Left renal cortex interstitium (tissue), 4 donors: ENCODE results near the gene PAK1. TPM values are rescaled to one million over a fixed set of nuclear protein-coding genes. Genes with fewer than 3 reads are reported as not detected.
"Not testable (repeated sequence)": the region's sequence is repeated elsewhere in the genome, so short reads cannot be mapped to it uniquely, and the experiment has no call there.

Source experiments
- DNase-seq, 4 donors: peaks; one replicate each; pipeline ENCODE4 v3.0.0-alpha.2; 2013; ENCODE audit warnings: low read depth in 4 of 4, low spot score in 2 of 4, missing footprints in 1 of 4
- polyA plus RNA-seq, 4 donors: library from polyadenylated mRNA; unstranded; fragments of 120-200 nt; gene quantifications; one replicate each; pipeline ENCODE4 v1.2.1, GENCODE V29; 2013; ENCODE audit not compliant: insufficient read length in 4 of 4

Gene PAK1
- polyA plus RNA-seq, 4 donors, result 72.8 to 99.2 (median 85.9) TPM

DNA sequence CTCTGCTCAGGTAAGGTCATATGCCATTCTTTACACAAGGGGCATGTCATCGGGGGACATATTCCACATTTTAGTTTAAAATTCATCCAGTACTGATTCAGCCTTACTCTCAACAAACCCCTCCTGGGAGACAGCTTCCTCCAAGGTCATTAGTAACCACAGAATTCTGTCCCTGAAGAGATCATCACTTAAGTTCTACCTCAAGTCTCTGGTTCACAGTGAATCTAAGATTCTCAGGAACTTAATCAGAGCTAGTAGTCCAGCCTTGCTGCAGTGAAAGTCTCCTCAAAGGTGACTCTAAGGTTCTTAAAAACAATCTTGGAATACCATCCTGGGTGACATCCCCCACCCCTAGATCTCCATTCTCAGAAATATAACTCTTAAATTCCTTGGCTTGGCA lies 153.5 kb downstream of the PAK1 start:
- no peak for DNase-seq

DNA sequence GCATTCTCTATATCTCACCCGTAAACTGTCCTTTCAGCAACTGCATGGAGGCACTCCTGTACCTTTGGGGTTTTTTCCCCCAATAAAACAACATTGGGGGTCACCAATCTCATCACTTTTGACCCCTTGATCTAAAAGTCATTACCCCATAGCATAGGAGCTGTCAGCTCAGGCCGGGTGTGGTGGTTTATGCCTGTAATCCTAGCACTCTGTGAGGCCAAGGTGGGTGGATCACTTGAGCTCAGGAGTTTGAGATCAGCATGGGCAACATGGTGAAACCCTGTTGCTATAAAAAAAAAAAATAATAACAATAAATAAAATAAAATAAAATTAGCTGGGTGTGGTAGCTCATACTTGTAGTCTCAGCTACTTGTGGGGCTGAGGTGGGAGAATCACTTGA lies 155.3 kb downstream of the PAK1 start:
- DNase-seq, result no peak

DNA sequence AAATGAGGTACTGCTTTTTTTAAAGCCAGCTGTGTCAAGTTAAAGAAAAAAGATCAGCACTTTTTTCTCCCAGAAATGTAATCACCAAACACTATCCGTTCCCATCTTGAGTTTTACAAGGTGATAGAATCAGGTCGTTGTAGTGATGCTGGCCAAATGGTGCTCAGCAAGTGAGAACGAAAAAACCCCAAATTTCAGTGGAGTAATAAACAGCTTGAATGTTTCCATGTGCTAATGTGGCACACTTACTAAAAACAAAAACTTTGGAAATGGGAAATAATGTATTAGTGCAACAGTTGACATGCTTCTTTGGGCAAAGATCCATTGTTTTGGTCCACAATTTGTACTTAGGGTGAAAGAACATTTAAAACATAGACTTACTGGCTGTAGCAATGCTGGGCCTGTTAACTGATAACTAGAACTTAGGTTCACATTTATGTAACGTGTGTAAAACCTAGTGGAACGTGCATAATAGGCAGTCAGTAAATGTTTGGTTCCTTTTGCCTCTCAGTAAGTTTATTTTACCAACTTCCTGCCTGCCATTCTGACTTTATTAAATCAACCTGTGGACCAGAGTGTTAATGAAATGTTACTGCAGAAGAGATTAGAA lies 157.1 kb downstream of the PAK1 start:
- DNase-seq, result no peak

DNA sequence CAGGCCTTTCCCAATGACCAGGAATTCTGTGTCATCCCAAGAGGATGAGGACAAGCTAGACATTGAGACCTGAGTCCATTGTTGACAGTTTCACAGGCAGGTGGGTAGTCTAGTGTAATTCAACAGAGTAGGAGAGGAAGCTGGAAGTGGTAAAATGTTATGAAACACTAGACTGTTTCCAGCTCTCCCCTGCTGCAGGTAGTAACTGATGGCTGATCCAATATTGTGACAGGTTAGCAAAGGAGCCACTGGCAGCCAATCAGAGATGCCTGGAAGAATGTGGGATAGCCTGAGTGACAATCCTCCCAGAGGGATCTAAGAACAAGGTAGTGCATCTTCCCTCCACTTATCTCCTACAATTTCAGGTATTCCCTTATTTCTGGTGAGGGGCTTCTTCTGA lies 161.8 kb downstream of the PAK1 start:
- no peak for DNase-seq

DNA sequence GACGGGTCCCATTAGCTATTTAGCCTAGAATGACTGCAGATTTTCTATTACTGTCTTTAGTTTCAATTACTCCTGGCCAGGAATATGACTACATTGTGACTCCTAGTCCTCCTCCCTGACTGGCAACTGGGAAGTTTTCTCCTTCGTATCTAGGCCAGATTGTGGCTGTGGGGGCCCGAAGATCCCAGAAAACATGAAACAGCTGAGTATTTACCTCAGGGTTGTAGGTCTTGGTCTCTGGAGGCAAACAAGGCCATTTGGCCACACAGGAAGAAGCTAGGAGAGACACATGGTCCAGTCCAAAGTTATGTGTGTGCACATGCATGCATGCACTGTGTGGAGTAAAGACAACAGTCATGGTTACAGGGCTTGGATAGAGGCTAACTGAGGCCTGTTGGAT lies 162.2 kb downstream of the PAK1 start:
- DNase-seq, result no peak

DNA sequence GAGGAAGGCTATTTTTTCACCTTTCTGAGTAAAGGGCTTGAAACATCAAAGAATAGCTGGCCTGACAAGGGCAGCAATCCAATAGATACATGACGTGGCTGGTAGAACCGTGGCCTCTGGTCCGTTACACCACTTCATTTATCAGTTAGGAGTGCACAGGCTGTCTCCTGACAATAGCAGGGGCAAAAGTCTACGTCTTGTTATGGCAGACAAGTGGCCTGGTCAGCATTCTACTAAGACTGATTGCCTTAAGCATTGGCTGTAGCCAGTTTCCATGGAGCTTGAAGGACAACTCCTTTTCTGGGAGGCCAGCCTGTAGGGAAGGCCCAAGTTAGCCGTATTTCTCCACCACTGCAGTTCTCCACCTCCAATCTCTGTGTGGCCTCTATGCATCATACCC lies 163.2 kb downstream of the PAK1 start:
- DNase-seq, result no peak

DNA sequence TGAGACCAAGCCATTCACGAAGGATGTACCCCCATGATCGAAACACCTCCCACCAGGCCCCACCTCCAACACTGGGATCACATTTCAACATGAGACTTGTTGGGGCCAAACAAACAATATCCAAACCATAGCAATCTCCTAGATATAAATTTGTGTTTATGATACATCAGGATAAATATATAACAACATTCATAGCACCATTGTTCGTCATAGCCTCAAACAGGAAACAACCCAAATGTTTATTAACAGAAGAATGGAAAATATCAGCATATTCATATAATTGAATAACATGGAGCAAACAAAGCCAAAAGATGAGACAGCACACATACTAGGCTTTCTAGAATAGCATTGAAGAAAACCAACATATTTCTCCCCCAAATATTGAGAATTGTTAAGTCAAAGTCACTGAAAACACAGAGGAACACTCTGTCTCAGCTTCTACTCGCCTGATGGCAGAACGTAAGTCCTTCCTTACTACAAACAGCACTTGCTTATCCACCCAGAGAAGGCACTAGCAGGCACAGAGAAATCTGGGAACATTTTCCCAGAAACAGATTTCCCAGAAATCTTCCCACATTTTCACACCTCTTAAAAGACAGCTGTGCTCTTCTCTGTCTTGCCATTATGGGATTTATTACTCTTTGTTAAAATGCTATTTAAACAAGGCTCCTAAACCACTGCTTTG lies 164.4 kb downstream of the PAK1 start:
- no peak for DNase-seq

DNA sequence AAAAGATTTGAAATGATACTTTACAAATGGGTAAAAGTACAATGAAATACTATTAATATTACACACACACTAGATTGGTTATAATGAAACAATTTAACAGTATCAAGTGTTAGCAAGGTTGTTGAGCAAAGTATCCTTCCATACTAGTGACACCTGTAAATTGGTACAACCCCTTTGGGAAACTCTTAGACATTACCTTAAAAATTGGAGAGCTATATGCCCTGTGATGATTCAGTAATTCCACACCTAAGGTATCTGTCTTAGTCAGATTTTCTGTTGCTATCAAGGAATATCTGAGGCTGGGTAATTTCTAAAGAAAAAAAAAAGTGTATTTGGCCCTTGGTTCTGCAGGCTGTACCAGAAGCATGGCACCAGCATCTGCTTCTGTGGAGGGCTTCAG lies 165.1 kb downstream of the PAK1 start:
- DNase-seq, result no peak

DNA sequence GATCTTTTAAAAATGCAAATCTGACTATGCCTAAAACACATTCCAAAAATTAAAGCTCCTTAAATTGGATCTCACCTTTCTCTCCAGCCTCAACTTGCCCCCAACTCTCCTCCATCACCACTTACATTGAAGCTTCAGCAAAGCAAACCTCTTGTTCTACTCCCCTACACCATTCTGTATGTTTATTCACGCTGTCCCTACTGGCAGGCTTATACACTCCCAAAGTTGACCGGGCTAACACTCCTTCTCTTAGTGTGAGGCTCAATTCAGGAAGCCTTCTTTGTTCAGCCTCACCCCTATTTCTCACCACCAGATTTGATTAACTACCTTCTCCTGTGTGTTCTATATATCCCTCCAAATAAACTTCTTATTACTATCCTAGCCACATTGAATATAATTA lies 170.6 kb downstream of the PAK1 start:
- DNase-seq, result no peak

DNA sequence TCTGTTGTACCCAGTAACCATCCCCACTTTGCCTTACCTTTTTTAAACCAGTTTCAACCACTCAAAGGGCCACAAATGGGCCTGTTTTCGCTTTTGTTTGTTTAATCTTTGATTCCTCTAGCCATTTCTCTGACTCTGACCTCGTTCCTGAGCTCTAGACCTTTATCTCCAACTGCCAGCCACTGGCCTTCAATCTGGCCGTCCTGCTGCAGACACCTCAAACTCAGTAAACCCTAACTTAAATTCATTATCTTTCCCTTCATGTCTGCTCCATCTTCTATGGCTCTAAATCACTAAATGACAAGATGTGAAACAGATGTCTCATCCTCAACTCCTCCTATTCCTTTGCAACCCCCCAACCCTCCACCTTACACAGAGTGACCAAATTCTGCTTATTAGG lies 171.1 kb downstream of the PAK1 start:
- DNase-seq, result no peak

DNA sequence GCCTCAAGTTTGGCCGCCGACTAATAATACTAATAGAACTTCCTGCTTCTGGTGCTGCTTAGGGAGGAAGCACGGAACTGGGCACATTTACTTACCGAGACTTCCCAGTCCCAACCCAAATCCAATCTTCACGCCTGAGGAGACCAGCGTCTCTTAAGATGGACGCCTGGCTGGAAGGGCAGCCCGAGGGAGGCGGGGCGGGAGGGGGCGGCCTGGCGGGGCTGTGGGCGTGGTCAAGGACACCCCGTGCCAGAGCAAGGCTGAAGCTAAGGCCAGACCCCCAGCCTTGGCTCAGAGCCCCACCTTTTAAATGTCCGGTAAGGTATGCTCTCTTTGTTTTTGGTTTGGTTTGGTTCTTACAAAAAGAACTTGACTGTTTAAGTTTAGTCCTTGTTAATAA lies 172.4 kb downstream of the PAK1 start, which contains the start of gene GDPD4:
TSS of gene GDPD4 (minus strand) at position 177 of the 400 bp plus-strand sequence. CDS start 16,549 bp downstream, outside the sequence.
- no peak for DNase-seq

DNA sequence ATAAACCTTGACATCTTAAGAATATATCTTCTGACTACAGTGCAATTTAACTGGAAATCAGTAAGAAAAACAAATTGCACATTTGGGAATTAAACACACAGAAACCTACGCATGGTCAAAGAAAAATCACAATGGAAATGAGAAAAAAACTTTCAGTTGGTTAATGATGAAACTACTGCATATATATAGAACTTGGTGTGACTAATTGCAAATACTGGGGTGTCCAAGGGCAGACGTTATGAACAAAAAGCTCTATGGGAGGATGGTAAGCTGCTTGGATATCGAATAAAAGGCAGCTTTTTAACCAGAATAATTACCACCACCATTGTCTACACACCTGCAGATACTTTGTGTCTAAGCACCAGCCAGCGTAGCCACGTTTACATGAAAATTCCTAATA lies 173.2 kb downstream of the PAK1 start:
- DNase-seq, result no peak

DNA sequence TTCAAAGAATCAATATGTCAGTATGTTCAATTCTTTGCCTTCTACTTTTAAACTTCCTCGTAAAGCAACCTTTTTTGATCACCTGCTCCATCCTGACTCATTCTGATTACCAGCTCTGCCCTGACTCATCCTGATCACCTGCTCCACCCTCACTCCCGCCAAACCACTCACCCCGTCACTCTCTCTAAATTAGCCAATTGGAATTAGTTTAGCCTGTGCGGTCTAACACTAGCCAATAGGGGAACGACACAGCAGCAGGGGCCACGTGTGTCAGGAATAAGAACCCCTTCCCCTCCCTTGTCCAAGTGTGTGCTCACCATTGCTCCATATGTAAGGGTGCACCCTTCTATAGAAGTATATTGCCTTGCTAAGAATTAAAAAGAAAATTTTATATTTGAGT lies 173.9 kb downstream of the PAK1 start:
- not testable (repeated sequence) for DNase-seq

DNA sequence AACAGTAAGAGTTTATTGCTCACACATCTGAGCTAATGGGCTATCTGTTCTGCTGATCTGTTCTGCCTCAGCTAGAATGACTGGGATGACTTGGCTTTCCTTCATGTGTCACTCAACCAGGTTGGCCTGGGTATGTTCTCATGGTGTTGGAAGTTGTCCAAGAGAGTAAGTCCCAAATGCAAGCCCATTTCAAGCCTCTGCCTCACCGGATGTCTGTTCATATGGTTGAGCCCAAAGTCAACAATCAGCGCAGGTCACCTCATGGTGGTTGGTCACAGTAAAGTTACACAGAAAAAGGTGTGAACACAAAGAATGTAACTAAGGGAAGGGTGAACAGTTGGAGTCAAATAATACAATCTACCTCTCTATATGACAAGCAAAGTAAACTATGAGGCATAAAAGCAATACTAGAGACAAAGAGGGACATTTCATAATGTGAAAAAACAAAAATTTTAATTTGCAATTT lies 174.3 kb downstream of the PAK1 start:
- DNase-seq, result no peak

DNA sequence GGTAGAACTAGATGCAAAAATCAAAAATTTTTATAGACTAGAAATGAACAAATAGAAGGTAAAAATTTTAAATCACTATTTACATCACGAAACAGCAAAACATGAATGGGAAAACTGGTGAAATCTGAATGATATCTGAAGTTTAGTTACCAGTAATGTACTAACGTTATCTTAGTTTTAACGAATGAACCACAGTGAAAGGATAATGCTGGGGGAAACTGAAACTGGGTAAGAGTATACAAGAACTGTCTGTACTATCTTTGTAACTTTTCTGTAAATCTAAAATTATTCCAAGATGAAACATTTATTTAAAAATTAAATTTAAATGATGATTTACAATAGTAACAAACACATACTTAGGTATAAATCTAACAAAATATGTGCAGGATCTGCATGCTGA lies 179.9 kb downstream of the PAK1 start:
- no peak for DNase-seq

DNA sequence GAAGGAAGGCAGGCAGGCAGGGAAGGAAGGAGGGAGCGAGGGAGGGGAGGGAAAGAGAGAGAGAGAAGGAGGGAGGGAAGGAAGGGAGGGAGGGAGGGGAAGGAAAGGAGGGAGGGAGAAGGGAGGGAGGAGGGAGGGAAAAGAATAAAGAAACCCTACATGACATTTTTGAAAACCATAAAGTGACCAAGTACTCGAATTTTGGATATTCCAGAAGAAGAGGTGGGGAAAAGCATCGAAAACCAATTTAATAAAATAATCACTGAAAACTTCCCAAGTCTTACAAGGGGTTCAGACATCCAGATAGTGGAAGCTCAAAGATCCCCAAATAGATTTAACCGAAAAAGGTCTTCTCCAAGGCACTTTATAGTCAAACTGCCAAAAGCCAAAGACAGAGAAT lies 184.2 kb downstream of the PAK1 start:
- no peak for DNase-seq

DNA sequence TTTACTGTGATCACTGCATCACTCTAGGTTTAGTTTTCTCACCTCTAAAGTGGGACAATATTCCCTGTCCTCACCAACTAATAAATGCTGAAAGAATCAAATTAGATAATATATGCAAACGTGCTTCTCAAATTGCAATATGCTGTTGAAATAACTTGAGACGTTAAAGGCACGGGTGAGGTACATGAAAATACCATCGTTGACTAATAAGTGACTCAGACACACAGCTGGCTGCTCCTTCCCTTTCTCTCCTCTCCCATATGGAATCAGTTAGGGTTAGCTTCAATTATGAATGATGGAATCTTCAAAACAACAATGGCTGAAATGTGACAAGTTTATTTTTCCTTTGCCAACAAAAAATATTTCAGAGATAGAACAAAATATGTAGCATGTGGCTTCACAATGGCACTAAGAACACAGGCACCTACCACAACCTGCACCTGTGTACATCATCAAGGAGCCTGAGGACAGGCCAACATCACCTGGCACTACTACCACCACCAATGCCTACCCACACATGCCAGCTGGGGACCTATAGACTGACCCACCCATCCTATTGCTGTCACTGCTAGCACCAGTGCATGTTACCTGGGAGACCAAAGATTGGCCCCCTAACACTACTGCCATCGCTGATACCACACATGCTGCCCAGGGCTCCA lies 186.2 kb downstream of the PAK1 start:
- no peak for DNase-seq

DNA sequence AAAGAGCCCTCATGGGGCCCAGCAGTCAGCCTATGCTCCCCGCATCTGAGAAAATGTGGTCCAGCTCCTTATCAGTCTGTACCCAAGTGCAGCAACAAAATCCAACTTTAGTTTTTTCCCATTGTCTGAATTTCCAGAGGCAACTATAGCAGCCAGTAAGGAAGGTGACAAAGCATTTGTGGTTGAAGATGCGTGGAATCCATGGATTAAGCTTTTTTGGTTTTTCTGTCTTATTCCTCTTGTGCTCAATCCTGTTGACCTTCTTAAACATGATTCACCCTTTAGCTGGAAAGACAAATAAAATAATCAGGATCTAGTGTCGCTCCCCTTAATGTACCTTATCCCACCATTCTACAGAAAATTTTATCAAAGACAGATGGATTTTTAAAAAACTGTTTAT lies 186.8 kb downstream of the PAK1 start:
- no peak for DNase-seq

DNA sequence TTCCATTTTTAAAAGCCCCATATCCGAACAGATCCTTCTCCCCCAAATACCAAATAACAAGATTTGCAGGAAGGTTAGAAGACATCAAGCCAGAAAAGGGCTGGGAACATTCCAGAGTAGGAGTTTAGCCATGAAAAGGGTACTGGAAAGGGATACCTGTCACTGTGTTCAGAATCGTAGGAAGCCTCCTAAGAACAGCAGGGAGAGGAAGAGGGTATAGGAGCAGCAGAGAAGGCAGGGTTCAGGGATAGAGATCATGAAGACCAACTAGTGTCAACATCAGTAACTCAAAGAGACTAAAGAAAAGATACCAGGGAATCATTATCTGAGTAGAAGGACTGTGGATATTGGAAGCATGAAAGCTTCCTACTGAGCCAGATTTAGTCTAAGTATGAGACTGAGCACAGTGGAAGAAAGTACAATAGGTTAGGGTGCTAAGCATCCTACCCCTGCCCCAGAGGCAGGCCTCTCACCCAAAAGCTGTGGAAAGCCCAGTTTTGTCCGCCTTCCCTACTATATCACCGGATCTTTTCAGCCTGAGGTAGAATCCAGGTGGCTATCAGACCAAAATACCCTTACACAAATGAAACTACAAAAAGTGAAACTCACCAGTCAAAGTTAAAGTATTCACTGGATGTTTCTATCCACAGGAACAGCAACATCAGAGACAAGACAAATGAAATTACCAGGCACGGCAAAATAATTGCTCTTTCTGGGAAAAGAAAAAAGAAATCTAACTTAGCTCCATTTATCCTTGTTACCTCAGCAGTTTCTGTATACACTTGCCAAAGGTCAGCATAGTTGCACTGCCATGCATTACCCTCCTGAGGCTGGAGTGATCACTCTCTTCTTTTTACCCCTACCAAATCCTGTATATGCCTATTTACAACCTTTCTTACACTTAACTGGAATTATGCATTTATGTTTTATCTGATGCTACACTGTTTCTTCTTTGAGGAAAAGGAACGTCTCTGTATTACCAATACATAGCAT lies 189.1 kb downstream of the PAK1 start:
- no peak for DNase-seq

DNA sequence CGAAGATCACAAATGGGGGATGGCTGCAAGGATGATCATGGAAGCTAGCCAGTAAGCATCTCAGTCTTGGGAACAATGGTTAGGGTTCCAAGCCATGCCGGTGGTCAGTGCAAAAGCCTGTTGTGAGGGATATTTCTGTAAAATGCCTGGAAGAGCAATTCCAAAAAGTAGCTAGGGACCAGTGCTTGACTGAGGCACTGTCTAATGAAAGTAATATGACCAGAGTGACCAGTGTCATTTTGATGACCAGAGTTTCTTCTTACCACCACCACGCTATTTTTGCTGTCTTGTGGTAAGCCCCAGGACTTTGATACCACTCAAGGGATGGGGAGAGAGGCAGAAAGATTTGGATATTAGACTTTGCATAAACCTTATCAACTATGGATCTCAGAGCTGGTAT lies 190.8 kb downstream of the PAK1 start:
- DNase-seq, result no peak
